T-cell (primary cell): ENCODE data around the gene PCDHGA7. TPM values are rescaled to one million over a fixed set of nuclear protein-coding genes. Genes with fewer than 3 reads are reported as not detected.
"Not testable (repeated sequence)": the region's sequence is repeated elsewhere in the genome, so short reads cannot be mapped to it uniquely, and the experiment has no call there.

ENCODE experiments used
- ATAC-seq, 4 experiments: fragments of 200-7000 bp in 3 of 4; fragments of 150-1000 bp in 1 of 4; cut with Tn5 transposase; replicated peaks in 1 of 4; 1 replicate in 3 of 4; 2 replicates in 1 of 4; pipeline ENCODE4 v1.10.0; 2021; ENCODE audit warnings: moderate library complexity in 3 of 4, mild to moderate bottlenecking in 2 of 4, moderate number of reproducible peaks in 1 of 4
- CTCF ChIA-PET, 2 donors: fragments of 300-600 bp; sonication (Branson Sonifier 250); formaldehyde crosslinking; loops; one replicate each; lab custom pipeline; 2022; ENCODE audit warnings: antibody characterized with exemption in 2 of 2; lab: Charles Lee
- POLR2A ChIA-PET, 2 donors: fragments of 300-600 bp; sonication (Branson Sonifier 250); formaldehyde crosslinking; loops; one replicate each; lab custom pipeline; 2022; ENCODE audit warnings: antibody characterized with exemption in 2 of 2; lab: Charles Lee
- DNase-seq, 35 experiments: peaks; one replicate each; pipeline versions ENCODE4 v3.0.0 to v3.0.0-alpha.2; 2013 to 2023
- H3K27ac ChIP-seq: one replicate; pipeline ENCODE4 v1.5.1; 2013; ENCODE audit warnings: low read length
- H3K27me3 ChIP-seq, 2 experiments: replicated peaks in 1 of 2; 1 replicate in 1 of 2; 2 replicates in 1 of 2; pipeline versions ENCODE4 v1.6.1 to v1.7.0; 2013; ENCODE audit warnings: low read length in 1 of 2, mixed read lengths in 1 of 2; ENCODE audit not compliant: control insufficient read depth in 2 of 2, insufficient read depth in 2 of 2; ENCODE audit errors: extremely low read depth in 1 of 2
- H3K36me3 ChIP-seq, 2 donors: 1 replicate in 1 of 2; 2 replicates in 1 of 2; pipeline versions ENCODE4 v1.6.1 to v1.7.0; 2013; ENCODE audit warnings: low read length in 1 of 2; ENCODE audit not compliant: control insufficient read depth in 2 of 2, insufficient read depth in 1 of 2; ENCODE audit errors: extremely low read depth in 1 of 2
- H3K4me1 ChIP-seq, 2 experiments: 1 replicate in 1 of 2; 2 replicates in 1 of 2; pipeline versions ENCODE4 v1.6.1 to v1.7.0; 2013; ENCODE audit warnings: low read length in 2 of 2, mixed read lengths in 1 of 2; ENCODE audit not compliant: insufficient read depth in 2 of 2, control insufficient read depth in 1 of 2; ENCODE audit errors: extremely low read depth in 1 of 2
- H3K4me3 ChIP-seq, 2 donors: 1 replicate in 1 of 2; 2 replicates in 1 of 2; pipeline versions ENCODE4 v1.5.1 to v1.7.0; 2013; ENCODE audit warnings: mild to moderate bottlenecking in 2 of 2, low read length in 1 of 2, moderate library complexity in 1 of 2; ENCODE audit not compliant: control insufficient read depth in 1 of 2; ENCODE audit errors: extremely low read depth in 1 of 2
- H3K9me3 ChIP-seq: 2 replicates; pipeline ENCODE4 v1.7.0; 2013
- H3K27ac Mint-ChIP-seq, 2 donors: one replicate each; pipeline ENCODE4 v1.8.0; 2020 to 2021; ENCODE audit warnings: mild to moderate bottlenecking in 2 of 2, mixed read lengths in 2 of 2
- H3K27me3 Mint-ChIP-seq, 2 donors: one replicate each; pipeline ENCODE4 v1.8.0; 2021 to 2022; ENCODE audit warnings: mixed read lengths in 2 of 2
- H3K36me3 Mint-ChIP-seq: one replicate; pipeline ENCODE4 v1.8.0; 2021; ENCODE audit warnings: mixed read lengths
- H3K4me1 Mint-ChIP-seq, 3 donors: one replicate each; pipeline ENCODE4 v1.8.0; 2020 to 2022; ENCODE audit warnings: mixed read lengths in 3 of 3, mild to moderate bottlenecking in 1 of 3
- H3K4me3 Mint-ChIP-seq, 3 donors: one replicate each; pipeline ENCODE4 v1.8.0; 2020 to 2022; ENCODE audit warnings: mild to moderate bottlenecking in 3 of 3, mixed read lengths in 3 of 3, moderate library complexity in 3 of 3
- H3K9me3 Mint-ChIP-seq, 3 donors: one replicate each; pipeline ENCODE4 v1.8.0; 2020 to 2022; ENCODE audit warnings: mixed read lengths in 3 of 3
- WGBS: methylation state at CpG from one replicate; pipeline ENCODE4 v1.1.5; 2013; ENCODE audit warnings: missing lambda C conversion rate; ENCODE audit not compliant: insufficient coverage; 5-methylcytosine and 5-hydroxymethylcytosine counted together
- total RNA-seq, 35 experiments: library from RNA in 6 of 35; stranded (reverse) in 6 of 35; fragments of 120-200 nt in 1 of 35; gene quantifications; one replicate each; pipeline versions ENCODE4 v1.2.1 to v1.2.4 and lab custom pipeline; 2013 to 2026

The PCDHGA7 gene
- total RNA-seq, 5 donors from 2014 or later (not counting 1 experiment from before 2014, with no cell fraction given): 0.16 to 0.53 (median 0.21) TPM

DNA sequence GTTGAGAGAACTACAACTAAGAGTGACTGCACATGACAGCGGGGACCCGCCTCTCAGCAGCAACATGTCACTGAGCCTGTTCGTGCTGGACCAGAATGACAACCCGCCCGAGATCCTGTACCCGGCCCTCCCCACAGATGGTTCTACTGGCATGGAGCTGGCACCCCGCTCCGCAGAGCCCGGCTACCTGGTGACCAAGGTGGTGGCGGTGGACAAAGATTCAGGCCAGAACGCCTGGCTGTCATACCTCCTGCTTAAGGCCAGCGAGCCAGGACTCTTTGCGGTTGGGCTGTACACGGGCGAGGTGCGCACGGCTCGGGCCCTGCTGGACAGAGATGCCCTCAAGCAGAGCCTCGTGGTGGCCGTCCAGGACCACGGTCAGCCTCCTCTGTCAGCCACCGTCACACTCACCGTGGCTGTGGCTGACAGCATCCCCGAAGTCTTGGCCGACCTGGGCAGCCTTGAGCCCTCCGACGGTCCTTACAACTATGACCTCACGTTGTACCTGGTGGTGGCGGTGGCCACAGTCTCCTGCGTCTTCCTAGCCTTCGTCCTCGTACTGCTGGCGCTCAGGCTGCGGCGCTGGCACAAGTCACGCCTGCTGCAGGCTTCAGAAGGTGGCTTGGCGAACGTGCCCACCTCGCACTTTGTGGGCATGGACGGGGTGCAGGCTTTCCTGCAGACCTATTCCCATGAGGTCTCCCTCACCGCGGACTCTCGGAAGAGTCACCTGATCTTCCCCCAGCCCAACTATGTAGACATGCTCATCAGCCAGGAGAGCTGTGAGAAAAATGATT lies 2.1 kb downstream of the PCDHGA7 start:
- Histone ChIP-seq H3K4me1 (no peaks in the 10 kb centered on the region), H3K36me3 (no peaks in the 10 kb centered on the region), H3K27me3 (peaks cover 17 to 49% of the 10 kb centered on the region in 2 experiments), H3K27ac (no peak overlapping the region), H3K4me3 (no peak overlapping the region), H3K9me3 (peaks cover 9% of the 10 kb centered on the region)
- H3K4me1 Mint-ChIP-seq: peaks cover 0 to 6% (median 0%) of the 10 kb centered on the region in 3 donors
- DNase-seq: no peak
- peaks cover 7% of the 10 kb centered on the region for H3K36me3 Mint-ChIP-seq
- ChIA-PET CTCF (no interaction called here), POLR2A (no interaction called here)
- H3K27me3 Mint-ChIP-seq: peaks cover 71 to 80% of the 10 kb centered on the region in 2 donors
- H3K27ac Mint-ChIP-seq: no peak overlapping the region
- H3K4me3 Mint-ChIP-seq: no peak overlapping the region
- peaks cover 4 to 37% (median 31%) of the 10 kb centered on the region in 3 donors for H3K9me3 Mint-ChIP-seq
- ATAC-seq: no peak
- 55% methylated on average over 43 of the region's 43 CpGs for WGBS

DNA sequence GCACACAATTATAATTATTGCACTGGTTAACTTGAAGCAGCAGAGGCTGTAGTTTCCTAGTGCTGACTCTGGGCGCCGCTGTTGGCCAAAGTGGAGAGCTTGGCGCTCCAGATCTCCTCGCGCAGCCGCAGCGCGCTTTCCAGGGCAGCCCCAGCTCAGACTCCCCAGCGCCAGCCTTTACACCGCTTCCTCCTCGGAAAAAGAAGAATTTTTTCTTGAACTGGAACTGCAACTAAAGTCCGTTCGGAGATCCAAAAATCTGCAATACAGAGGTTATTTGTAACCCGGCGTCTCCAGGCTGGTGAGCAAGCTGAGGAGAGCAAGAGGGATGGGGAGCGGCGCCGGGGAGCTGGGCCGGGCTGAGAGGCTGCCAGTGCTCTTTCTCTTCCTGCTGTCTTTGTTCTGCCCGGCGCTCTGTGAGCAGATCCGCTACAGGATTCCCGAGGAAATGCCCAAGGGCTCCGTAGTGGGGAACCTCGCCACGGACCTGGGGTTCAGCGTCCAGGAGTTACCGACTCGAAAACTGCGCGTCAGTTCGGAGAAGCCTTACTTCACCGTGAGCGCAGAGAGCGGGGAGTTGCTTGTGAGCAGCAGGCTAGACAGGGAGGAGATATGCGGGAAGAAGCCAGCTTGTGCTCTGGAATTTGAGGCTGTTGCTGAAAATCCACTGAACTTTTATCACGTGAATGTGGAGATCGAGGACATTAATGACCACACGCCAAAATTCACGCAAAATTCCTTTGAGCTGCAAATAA lies 5.2 kb downstream of the PCDHGA7 start, which contains the start of gene PCDHGB4:
PCDHGB4 (plus strand) TSS at position 142 of the 755 bp plus-strand sequence; CDS start at position 329, 187 bp downstream.
- CTCF ChIA-PET: interaction anchor here in 1 of 2 donors (0.6 kb wide), 1 partner anchor 173 kb away, joined by 3 read pairs; no protein-coding TSS in a partner anchor
- Mint-ChIP-seq H3K36me3 (peaks cover 13% of the 10 kb centered on the region), H3K4me3 (peak within 1 kb of the TSS in 2 of 3 donors; percentile 17 to 25), H3K27me3 (peaks cover 73 to 80% of the 10 kb centered on the region in 2 donors), H3K9me3 (peaks cover 8 to 47% (median 29%) of the 10 kb centered on the region in 3 donors)
- POLR2A ChIA-PET, H3K27ac ChIP-seq, H3K36me3 ChIP-seq, H3K4me1 Mint-ChIP-seq, H3K9me3 ChIP-seq, H3K27ac Mint-ChIP-seq, H3K4me1 ChIP-seq: not testable (repeated sequence)
- ATAC-seq: peak in 3 of 4 experiments; percentile 58 to 77 (median 72)
- peaks cover 22 to 50% of the 10 kb centered on the region in 2 experiments for H3K27me3 ChIP-seq
- DNase-seq: peak in 4 of 35 experiments; percentile 9 to 14 (median 12)
- H3K4me3 ChIP-seq: peak within 1 kb of the TSS in 1 of 2 donors; percentile 17
- WGBS: 42% methylated on average over 11 of the region's 40 CpGs

DNA sequence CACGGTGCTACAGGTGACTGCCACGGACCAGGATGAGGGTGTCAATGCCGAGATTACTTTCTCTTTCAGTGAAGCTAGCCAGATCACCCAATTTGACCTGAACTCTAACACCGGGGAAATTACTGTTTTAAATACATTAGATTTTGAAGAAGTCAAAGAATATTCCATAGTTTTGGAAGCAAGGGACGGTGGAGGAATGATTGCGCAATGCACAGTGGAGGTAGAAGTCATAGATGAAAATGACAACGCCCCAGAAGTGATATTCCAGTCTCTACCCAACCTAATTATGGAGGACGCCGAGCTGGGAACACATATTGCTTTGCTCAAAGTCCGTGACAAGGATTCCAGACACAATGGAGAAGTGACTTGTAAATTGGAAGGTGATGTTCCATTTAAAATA lies 6.1 kb downstream of the PCDHGA7 start:
- no peak overlapping the region for H3K27ac Mint-ChIP-seq
- peaks cover 71 to 80% of the 10 kb centered on the region in 2 donors for H3K27me3 Mint-ChIP-seq

DNA sequence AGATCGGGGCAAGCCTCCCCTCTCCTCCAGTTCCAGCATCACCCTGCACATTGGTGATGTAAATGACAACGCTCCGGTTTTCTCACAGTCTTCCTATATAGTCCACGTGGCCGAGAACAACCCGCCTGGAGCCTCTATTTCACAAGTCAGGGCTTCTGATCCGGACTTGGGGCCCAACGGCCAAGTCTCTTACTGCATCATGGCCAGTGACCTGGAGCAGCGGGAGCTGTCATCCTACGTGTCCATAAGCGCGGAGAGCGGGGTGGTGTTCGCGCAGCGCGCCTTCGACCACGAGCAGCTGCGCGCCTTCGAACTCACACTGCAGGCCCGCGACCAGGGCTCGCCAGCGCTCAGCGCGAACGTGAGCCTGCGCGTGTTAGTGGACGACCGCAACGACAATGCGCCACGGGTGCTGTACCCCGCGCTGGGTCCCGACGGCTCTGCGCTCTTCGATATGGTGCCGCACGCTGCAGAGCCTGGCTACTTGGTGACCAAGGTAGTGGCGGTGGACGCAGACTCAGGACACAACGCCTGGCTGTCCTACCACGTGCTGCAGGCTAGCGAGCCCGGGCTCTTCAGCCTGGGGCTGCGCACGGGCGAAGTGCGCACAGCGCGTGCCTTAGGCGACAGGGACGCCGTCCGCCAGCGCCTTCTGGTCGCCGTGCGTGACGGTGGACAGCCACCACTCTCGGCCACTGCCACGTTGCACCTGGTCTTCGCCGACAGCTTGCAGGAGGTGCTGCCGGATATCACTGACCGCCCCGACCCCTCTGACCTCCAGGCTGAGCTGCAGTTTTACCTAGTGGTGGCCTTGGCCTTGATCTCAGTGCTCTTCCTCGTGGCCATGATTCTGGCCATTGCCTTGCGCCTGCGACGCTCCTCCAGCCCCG lies 6.9 kb downstream of the PCDHGA7 start:
- Histone ChIP-seq H3K4me1 (no peaks in the 10 kb centered on the region), H3K27ac (no peak overlapping the region), H3K4me3 (peak overlapping the region in 1 of 2 donors; percentile 32), H3K36me3 (no peaks in the 10 kb centered on the region), H3K27me3 (peaks cover 22 to 50% of the 10 kb centered on the region in 2 experiments), H3K9me3 (peaks cover 13% of the 10 kb centered on the region)
- peaks cover 16% of the 10 kb centered on the region for H3K36me3 Mint-ChIP-seq
- H3K9me3 Mint-ChIP-seq: peaks cover 13 to 53% (median 33%) of the 10 kb centered on the region in 3 donors
- H3K27ac Mint-ChIP-seq: no peak overlapping the region
- CTCF ChIA-PET: interaction anchor here in 1 of 2 donors (0.5 kb wide), 1 partner anchor 59 kb away, joined by 3 read pairs; the partner anchor contains the start of gene PCDHGA1
- POLR2A ChIA-PET: no interaction called here
- no peaks in the 10 kb centered on the region for H3K4me1 Mint-ChIP-seq
- H3K4me3 Mint-ChIP-seq: peak overlapping the region in 1 of 3 donors; percentile 27
- WGBS: 57% methylated on average over 77 of the region's 77 CpGs
- ATAC-seq (no peak), DNase-seq (no peak)
- H3K27me3 Mint-ChIP-seq: peaks cover 72 to 80% of the 10 kb centered on the region in 2 donors

More for the DNA sequence above, 6.1 kb downstream of the PCDHGA7 start:
- WGBS: 47% methylated on average over 2 of the region's 10 CpGs
- peak overlapping the region in 1 of 2 donors; percentile 17 for H3K4me3 ChIP-seq
- peaks cover 8 to 47% (median 28%) of the 10 kb centered on the region in 3 donors for H3K9me3 Mint-ChIP-seq
- H3K4me1 Mint-ChIP-seq: no peaks in the 10 kb centered on the region
- CTCF ChIA-PET: no interaction called here
- no peak for ATAC-seq
- POLR2A ChIA-PET: no interaction called here
- DNase-seq: no peak
- H3K27me3 ChIP-seq: peaks cover 18 to 49% of the 10 kb centered on the region in 2 experiments
- H3K9me3 ChIP-seq: peaks cover 12% of the 10 kb centered on the region
- no peak overlapping the region for H3K4me3 Mint-ChIP-seq
- H3K4me1 ChIP-seq: no peaks in the 10 kb centered on the region
- H3K36me3 ChIP-seq: no peaks in the 10 kb centered on the region
- peaks cover 13% of the 10 kb centered on the region for H3K36me3 Mint-ChIP-seq
- no peak overlapping the region for H3K27ac ChIP-seq

DNA sequence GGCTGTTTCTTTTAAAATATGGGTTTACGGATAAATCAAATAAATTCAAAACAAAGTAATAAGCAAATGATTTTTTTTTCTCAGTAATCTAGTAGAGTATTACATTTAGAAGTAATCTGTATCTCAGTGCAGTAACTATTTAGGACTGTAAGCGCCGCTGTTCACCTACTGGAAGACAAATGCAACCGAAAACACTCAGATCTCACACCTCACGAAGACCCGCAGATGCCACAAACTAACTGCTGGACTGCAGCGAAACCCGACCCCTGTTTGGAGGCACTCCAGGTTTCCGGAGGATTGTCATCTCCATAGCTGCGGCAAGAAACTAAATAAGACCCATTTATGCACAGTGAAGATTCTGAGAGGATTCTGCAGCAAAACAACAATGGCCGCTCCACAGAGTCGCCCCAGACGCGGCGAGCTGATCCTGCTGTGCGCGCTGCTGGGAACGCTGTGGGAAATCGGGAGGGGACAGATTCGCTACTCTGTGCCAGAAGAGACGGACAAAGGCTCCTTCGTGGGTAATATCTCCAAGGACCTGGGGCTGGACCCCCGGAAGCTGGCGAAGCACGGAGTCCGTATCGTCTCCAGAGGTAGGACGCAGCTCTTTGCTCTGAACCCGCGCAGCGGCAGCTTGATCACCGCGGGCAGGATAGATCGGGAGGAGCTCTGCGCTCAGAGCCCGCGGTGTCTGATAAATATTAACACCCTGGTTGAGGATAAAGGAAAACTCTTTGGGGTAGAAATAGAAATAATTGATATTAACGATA lies 10.1 kb downstream of the PCDHGA7 start, which contains the start of gene PCDHGA8:
PCDHGA8 (plus strand) TSS at position 205 of the 770 bp plus-strand sequence; CDS start at position 386, 181 bp downstream.
- H3K36me3 ChIP-seq: no peaks in the 10 kb centered on the region
- POLR2A ChIA-PET: interaction anchor here (0.6 to 0.7 kb wide), 2 partner anchors 62 to 574 kb away, joined by 3 to 9 read pairs; no protein-coding TSS in a partner anchor
- Mint-ChIP-seq H3K27me3 (peaks cover 61 to 76% of the 10 kb centered on the region in 2 donors), H3K9me3 (peaks cover 13 to 39% (median 26%) of the 10 kb centered on the region in 3 donors), H3K27ac (peak within 1 kb of the TSS in 1 of 2 donors; percentile 46), H3K36me3 (peaks cover 9% of the 10 kb centered on the region), H3K4me1 (no peaks in the 10 kb centered on the region), H3K4me3 (peak within 1 kb of the TSS in 2 of 3 donors; percentile 21 to 27)
- DNase-seq (no peak), ATAC-seq (no peak)
- H3K4me3 ChIP-seq: peak within 1 kb of the TSS in 1 of 2 donors; percentile 25
- H3K4me1 ChIP-seq: peaks cover 0 to under 1% of the 10 kb centered on the region in 2 experiments
- CTCF ChIA-PET: no interaction called here
- no peak within 1 kb of the TSS for H3K27ac ChIP-seq
- H3K9me3 ChIP-seq: peaks cover 7% of the 10 kb centered on the region
- WGBS: 39% methylated on average over 30 of the region's 38 CpGs
- peaks cover 29 to 51% of the 10 kb centered on the region in 2 experiments for H3K27me3 ChIP-seq
